AG04450 (cell line): Measurements from ENCODE around the gene CCDC74B. TPM values are rescaled to one million over a fixed set of nuclear protein-coding genes. Genes with fewer than 3 reads are reported as not detected.

Experiments used
- polyA plus RNA-seq: library from polyadenylated mRNA; depleted of rRNA; stranded (reverse); fragments of >200 nt; gene quantifications from 2 replicates; pipeline ENCODE4 v1.2.3, GENCODE V29; 2011; rRNA removed
- small RNA-seq: library from RNA; depleted of rRNA; stranded (forward); fragments of <200 nt; gene quantifications from one replicate; pipeline ENCODE3, GENCODE V24; 2012; ENCODE audit warnings: low read depth; ENCODE audit not compliant: insufficient read length

The CCDC74B gene
- polyA plus RNA-seq, 1 experiment = 3.8 TPM

Small RNA genes lying within 50 kb of the gene (small RNA-seq; reads per million reads assigned to genes)
- not detected for gene RNU6-1049P

Other genes with a start within 250 kb of the CCDC74B start
- not detected in 2 replicates for gene RAB6C, start 165.4 kb downstream of the CCDC74B start, polyA plus RNA-seq
- not detected in 2 replicates for gene POTEF, start 15.9 kb downstream of the CCDC74B start, polyA plus RNA-seq
- 29.5 and 29.6 TPM in 2 replicates for gene SMPD4, start 36.5 kb upstream of the CCDC74B start, polyA plus RNA-seq
- gene MZT2B, start 37.1 kb upstream of the CCDC74B start, polyA plus RNA-seq = 76.7 and 101 TPM in 2 replicates
- not detected in 2 replicates for gene TUBA3E, start 53.3 kb upstream of the CCDC74B start, polyA plus RNA-seq
- 51.0 and 79.5 TPM in 2 replicates for gene IMP4, start 197.8 kb upstream of the CCDC74B start, polyA plus RNA-seq
- 10.1 and 11.6 TPM in 2 replicates for gene PTPN18, start 210.9 kb upstream of the CCDC74B start, polyA plus RNA-seq